Adrenal gland (tissue), 19 donors: Measurements from ENCODE around the gene NEU4. TPM values are rescaled to one million over a fixed set of nuclear protein-coding genes. Genes with fewer than 3 reads are reported as not detected.
"Not testable (repeated sequence)": the region's sequence is repeated elsewhere in the genome, so short reads cannot be mapped to it uniquely, and the experiment has no call there.

Source experiments
- DNase-seq, 7 donors: peaks; one replicate each; pipeline ENCODE4 v3.0.0-alpha.2; 2019 to 2020
- H3K27ac ChIP-seq, 5 donors: fragments of 200-600 bp; sonication (generic) in 4 of 5; 1 replicate in 3 of 5; 2 replicates in 2 of 5; pipeline versions ENCODE4 v1.5.1 to v1.8.0; 2016 to 2020; ENCODE audit warnings: mild to moderate bottlenecking in 1 of 5
- H3K27me3 ChIP-seq: fragments of 200-600 bp; 2 replicates; pipeline ENCODE4 v1.8.0; 2021
- H3K36me3 ChIP-seq, 2 donors: fragments of 200-600 bp; replicated peaks in 1 of 2; 1 replicate in 1 of 2; 2 replicates in 1 of 2; pipeline versions ENCODE4 v1.5.1 to v1.8.0; 2018 to 2022
- H3K4me1 ChIP-seq, 2 donors: fragments of 200-600 bp; replicated peaks in 1 of 2; 1 replicate in 1 of 2; 2 replicates in 1 of 2; pipeline versions ENCODE4 v1.5.1 to v1.8.0; 2018 to 2021
- H3K4me3 ChIP-seq, 4 donors: fragments of 200-600 bp; sonication (generic) in 3 of 4; one replicate each; pipeline ENCODE4 v1.5.1; 2016 to 2018
- H3K9me3 ChIP-seq, 3 donors: fragments of 200-600 bp; sonication (generic) in 1 of 3; replicated peaks in 1 of 3; 1 replicate in 2 of 3; 2 replicates in 1 of 3; pipeline versions ENCODE4 v1.5.1 to v1.8.0; 2016 to 2021
- POLR2A ChIP-seq, 2 donors: fragments of 450-650 bp; IDR thresholded peaks; one replicate each; pipeline ENCODE4 v1.6.1; 2017; ENCODE audit warnings: antibody characterized with exemption in 2 of 2, mild to moderate bottlenecking in 2 of 2, moderate library complexity in 1 of 2
- WGBS, 4 donors: extraction: QIAGEN DNeasy Blood & Tissue Kit in 2 of 4; methylation state at CpG; one replicate each; pipeline versions ENCODE4 v1.1.5 to v1.1.7; 2013 to 2017; 5-methylcytosine and 5-hydroxymethylcytosine counted together
- intact Hi-C, 2 donors: fragments of 100-400 bp; cut with DNase I; formaldehyde crosslinking; loops; one replicate each; pipeline versions ENCODE4 v1.14.1 to v1.15.0; 2022 to 2023
- long read RNA-seq, 10 donors: library from polyadenylated mRNA in 3 of 10; unstranded in 2 of 10; stranded (forward) in 1 of 10; transcript quantifications; one replicate each; pipeline ENCODE4 v2.0.0 and lab custom pipeline, GENCODE V29; 2021 to 2026
- polyA plus RNA-seq, 3 donors: library from polyadenylated mRNA; stranded (reverse); fragments of 200-250 nt in 2 of 3; fragments of 350-450 nt in 1 of 3; fragmentation: Illumina TruSeq in 1 of 3; extraction: RNeasy Lipid Tissue Mini Kit (QIAGEN cat#74804) in 1 of 3; gene quantifications; one replicate each; pipeline ENCODE4 v1.2.3, GENCODE V29; 2013 to 2014
- total RNA-seq, 9 donors: library from RNA; depleted of rRNA in 4 of 9; stranded (reverse); fragments of >200 nt in 4 of 9; fragments of 120-200 nt in 1 of 9; fragmentation: NEBNext Ultra II Directional in 1 of 9; extraction: Animal tissue kit (Norgen Biotek cat#: 25700) in 1 of 9; gene quantifications; one replicate each; pipeline versions ENCODE4 v1.1.0 to v1.2.4, GENCODE V29; 2013 to 2023
- TF ChIP-seq, protein P1 (sequence below), 6 experiments: fragments of 450-650 bp in 4 of 6; fragments of 200-600 bp in 2 of 6; sonication (generic) in 1 of 6; IDR thresholded peaks; 1 replicate in 5 of 6; 2 replicates in 1 of 6; pipeline versions ENCODE4 v1.5.1 to v1.8.0; 2016 to 2021; ENCODE audit warnings: antibody characterized with exemption in 6 of 6, mild to moderate bottlenecking in 2 of 6, moderate library complexity in 1 of 6
- donor health status: healthy with polysubstance abuse.
- donor health status: Bipolar disorder and iron deficiency.
- donor health status: DM: yes; HTN: yes; CAD: no.
- donor health status: DM: no; HTN: no; CAD: no.
- donor health status: DM: no; HTN: no; CAD: no.
- donor health status: DM: yes; HTN: yes; CAD: no.

The NEU4 gene, protein sequence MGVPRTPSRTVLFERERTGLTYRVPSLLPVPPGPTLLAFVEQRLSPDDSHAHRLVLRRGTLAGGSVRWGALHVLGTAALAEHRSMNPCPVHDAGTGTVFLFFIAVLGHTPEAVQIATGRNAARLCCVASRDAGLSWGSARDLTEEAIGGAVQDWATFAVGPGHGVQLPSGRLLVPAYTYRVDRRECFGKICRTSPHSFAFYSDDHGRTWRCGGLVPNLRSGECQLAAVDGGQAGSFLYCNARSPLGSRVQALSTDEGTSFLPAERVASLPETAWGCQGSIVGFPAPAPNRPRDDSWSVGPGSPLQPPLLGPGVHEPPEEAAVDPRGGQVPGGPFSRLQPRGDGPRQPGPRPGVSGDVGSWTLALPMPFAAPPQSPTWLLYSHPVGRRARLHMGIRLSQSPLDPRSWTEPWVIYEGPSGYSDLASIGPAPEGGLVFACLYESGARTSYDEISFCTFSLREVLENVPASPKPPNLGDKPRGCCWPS
- total RNA-seq (1 to 10 TPM in 2 of 9 donors, under 1 TPM in 5, not detected in 2; 0.28 to 2.3 (median 0.37) TPM), polyA plus RNA-seq (1 to 10 TPM in 1 of 3 donors, under 1 TPM in 1, not detected in 1; 0.17 to 1.3 TPM)
- long read RNA-seq, donor 1 = 0 reads
- long read RNA-seq, donor 2 = 0 reads
- long read RNA-seq, donor 3 = 0 reads
- long read RNA-seq, donor 4 = 0 reads
- long read RNA-seq, donor 5 = 0 reads
- long read RNA-seq, donor 6 = 0 reads
- long read RNA-seq, donor 7 = 0 reads
- long read RNA-seq, donor 8 = 0 reads
- long read RNA-seq, donor 9 = 0 reads
- long read RNA-seq, donor 10 = 0 reads

DNA sequence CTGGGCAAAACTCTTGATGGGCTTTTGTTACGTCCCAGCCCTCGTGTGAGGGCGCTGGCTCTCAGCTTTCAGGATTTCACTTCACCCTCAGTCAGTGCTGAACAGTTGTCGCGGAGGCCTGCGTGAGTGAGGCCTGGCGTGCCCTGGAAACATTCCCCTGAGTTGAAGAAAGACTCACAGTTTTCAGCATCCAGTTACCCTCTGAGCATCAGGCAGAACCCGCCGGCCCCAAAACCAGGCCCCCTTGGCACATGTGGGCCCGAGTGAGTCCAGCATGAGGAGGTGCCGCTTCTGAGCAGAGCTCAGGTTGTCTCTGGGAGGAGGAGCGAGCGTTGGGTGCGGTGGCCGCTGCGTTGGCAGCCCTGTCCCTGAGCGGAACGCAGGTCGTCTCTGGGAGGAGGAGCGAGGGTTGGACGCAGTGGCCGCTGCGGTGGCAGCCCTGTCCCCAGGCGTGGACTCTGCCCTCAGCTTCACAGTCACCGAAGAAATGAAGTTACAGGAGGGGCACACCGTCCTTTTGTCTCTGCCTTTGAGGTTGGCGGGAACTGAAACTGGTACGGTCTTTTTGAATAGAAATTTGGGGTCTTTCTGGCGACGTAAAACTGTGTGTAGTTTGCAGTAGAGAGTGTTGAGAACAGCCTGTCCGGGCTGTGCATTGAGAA lies at the start of gene NEU4:
Gene NEU4, plus strand, starts transcription at position 473 of the 662 bp plus-strand sequence. CDS start 5,292 bp downstream, outside the sequence.
- Histone ChIP-seq H3K9me3 (no peaks in the 10 kb centered on the region), H3K27ac (peak within 1 kb of the TSS in 1 of 5 donors; percentile 36), H3K27me3 (peaks cover 10% of the 10 kb centered on the region), H3K4me1 (peaks cover 9 to 12% of the 10 kb centered on the region in 2 donors), H3K36me3 (no peaks in the 10 kb centered on the region), H3K4me3 (no peak within 1 kb of the TSS)
- peak in 1 of 7 donors; percentile 47 for DNase-seq
- WGBS, 4 donors = 89 to 91% (median 89%) methylated on average over 24 to 31 of the region's 31 CpGs
- TF ChIP-seq, protein P1, sequence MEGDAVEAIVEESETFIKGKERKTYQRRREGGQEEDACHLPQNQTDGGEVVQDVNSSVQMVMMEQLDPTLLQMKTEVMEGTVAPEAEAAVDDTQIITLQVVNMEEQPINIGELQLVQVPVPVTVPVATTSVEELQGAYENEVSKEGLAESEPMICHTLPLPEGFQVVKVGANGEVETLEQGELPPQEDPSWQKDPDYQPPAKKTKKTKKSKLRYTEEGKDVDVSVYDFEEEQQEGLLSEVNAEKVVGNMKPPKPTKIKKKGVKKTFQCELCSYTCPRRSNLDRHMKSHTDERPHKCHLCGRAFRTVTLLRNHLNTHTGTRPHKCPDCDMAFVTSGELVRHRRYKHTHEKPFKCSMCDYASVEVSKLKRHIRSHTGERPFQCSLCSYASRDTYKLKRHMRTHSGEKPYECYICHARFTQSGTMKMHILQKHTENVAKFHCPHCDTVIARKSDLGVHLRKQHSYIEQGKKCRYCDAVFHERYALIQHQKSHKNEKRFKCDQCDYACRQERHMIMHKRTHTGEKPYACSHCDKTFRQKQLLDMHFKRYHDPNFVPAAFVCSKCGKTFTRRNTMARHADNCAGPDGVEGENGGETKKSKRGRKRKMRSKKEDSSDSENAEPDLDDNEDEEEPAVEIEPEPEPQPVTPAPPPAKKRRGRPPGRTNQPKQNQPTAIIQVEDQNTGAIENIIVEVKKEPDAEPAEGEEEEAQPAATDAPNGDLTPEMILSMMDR (IDR thresholded peaks at IDR 0.05) = no peak
- no peak for TF ChIP-seq POLR2A (IDR thresholded peaks at IDR 0.05)
- intact Hi-C loops = no loop called here

DNA sequence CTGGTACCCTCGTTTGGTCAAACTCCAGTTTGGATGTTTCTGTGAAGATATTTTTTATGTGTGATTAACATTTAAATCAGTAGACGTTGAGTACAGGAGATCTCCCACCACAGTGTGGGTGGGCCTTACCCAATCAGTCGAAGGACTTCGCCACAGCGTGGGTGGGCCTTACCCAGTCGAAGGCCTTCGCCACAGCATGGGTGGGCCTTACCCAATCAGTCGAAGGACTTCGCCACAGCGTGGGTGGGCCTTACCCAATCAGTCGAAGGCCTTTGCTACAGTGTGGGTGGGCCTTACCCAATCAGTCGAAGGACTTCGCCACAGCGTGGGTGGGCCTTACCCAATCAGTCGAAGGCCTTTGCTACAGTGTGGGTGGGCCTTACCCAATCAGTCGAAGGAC lies 49.1 kb upstream of the NEU4 start:
- H3K27me3 ChIP-seq, H3K4me1 ChIP-seq, H3K9me3 ChIP-seq, intact Hi-C loops, H3K4me3 ChIP-seq: not testable (repeated sequence)
- WGBS, 4 donors = 91 to 97% (median 93%) methylated on average over 2 to 10 of the region's 16 CpGs
- peaks cover 0 to 16% of the 10 kb centered on the region in 2 donors for H3K36me3 ChIP-seq
- peak in 1 of 7 donors; percentile 6 for DNase-seq
- H3K27ac ChIP-seq = peak overlapping the region in 1 of 5 donors; percentile 49

DNA sequence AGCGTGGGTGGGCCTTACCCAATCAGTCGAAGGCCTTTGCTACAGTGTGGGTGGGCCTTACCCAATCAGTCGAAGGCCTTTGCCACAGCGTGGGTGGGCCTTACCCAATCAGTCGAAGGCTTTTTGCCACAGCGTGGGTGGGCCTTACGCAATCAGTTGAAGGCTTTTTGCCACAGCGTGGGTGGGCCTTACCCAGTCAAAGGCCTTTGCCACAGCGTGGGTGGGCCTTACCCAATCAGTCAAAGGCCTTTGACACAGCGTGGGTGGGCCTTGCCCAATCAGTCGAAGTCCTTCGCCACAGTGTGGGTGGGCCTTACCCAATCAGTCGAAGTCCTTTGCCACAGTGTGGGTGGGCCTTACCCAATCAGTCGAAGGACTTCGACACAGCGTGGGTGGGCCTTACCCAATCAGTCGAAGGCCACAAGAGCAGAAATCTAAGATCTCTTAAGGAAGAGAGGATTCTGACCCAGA lies 48.7 kb upstream of the NEU4 start:
- H3K36me3 ChIP-seq = peaks cover 0 to 15% of the 10 kb centered on the region in 2 donors

DNA sequence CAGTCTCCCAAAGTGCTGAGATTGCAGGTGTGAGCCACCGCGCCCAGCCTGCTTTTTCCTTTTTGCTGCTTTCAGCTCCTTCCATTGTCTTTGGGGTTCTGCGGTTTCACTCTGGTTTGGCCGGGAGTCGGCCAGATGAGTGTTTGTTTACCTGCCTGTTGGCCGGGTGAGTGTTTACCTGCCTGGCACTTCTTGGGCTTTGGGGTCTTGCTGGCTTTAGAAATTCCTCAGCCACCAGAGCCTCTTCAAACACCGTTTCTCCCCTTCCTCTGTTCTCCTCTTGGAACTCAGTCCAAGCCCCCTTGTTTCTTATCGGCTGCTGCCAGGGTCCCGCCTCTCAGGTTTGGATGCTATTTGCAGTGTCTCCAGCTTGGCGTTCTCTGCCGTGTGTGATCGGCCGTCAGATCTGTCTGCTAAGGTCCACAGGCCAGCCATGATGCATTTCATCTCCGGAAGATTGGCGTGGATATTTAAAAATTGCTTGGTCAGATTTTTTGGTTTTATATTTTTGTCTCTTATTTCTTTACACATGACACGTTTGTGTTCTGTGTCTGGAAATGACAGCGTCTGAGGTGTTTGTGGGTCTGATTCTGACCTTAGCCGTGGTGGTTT lies 46.6 kb upstream of the NEU4 start:
- no peaks in the 10 kb centered on the region for H3K9me3 ChIP-seq
- H3K36me3 ChIP-seq = no peaks in the 10 kb centered on the region
- no peak overlapping the region for H3K4me3 ChIP-seq
- DNase-seq = peak in 2 of 7 donors; percentile 3 to 6
- no peaks in the 10 kb centered on the region for H3K4me1 ChIP-seq
- intact Hi-C loops = no loop called here
- H3K27me3 ChIP-seq = no peaks in the 10 kb centered on the region
- 85 to 90% (median 88%) methylated on average over 18 of the region's 18 CpGs for WGBS, 4 donors
- H3K27ac ChIP-seq = no peak overlapping the region
- no peak for TF ChIP-seq POLR2A (IDR thresholded peaks at IDR 0.05)
- TF ChIP-seq, protein P1 (IDR thresholded peaks at IDR 0.05) = no peak

More for the DNA sequence above, 48.7 kb upstream of the NEU4 start:
- Histone ChIP-seq H3K4me1 (no peaks in the 10 kb centered on the region), H3K9me3 (no peaks in the 10 kb centered on the region), H3K4me3 (no peak overlapping the region), H3K27ac (no peak overlapping the region), H3K27me3 (no peaks in the 10 kb centered on the region)
- peak in 1 of 7 donors; percentile 14 for DNase-seq
- WGBS, 4 donors = 92 to 98% (median 94%) methylated on average over 7 to 17 of the region's 17 CpGs
- intact Hi-C loops = no loop called here
- TF ChIP-seq POLR2A (IDR thresholded peaks at IDR 0.05) = no peak
- TF ChIP-seq, protein P1 (IDR thresholded peaks at IDR 0.05) = no peak
